Upper lobe of left lung (tissue), 4 donors: ENCODE results near the gene RGS7BP.

Experiments
- EP300 ChIP-seq, 4 donors: sonication (generic); formaldehyde crosslinking; IDR thresholded peaks; one replicate each; pipeline ENCODE4 v1.5.1; 2017; ENCODE audit warnings: antibody characterized with exemption in 4 of 4, control low read depth in 2 of 4
- TF ChIP-seq, protein P1 (sequence below), 6 experiments: fragments of 450-650 bp in 4 of 6; fragments of 200-600 bp in 2 of 6; sonication (generic) in 2 of 6; IDR thresholded peaks; one replicate each; pipeline ENCODE4 v1.5.1; 2016 to 2019; ENCODE audit warnings: antibody characterized with exemption in 6 of 6

DNA sequence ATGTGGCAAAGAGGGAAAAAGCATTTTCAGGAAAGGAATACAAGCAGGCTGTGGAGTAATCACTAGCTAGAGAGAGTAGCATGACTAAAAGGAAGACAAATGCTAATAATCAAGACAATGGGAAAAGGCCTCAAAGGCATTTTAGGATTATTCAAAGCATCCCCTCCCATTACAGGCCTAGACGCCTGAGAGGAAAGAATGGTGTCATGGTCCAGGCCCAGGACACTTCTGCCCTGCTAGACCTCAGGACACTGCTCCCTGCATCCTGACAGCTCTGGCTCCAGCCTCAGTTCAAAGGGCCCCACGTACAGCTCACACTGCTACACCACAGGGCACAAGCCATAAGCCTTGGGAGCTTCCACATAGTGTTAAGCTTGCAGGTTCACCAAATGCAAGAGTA lies 143.7 kb downstream of the RGS7BP start:
- TF ChIP-seq, protein P1, sequence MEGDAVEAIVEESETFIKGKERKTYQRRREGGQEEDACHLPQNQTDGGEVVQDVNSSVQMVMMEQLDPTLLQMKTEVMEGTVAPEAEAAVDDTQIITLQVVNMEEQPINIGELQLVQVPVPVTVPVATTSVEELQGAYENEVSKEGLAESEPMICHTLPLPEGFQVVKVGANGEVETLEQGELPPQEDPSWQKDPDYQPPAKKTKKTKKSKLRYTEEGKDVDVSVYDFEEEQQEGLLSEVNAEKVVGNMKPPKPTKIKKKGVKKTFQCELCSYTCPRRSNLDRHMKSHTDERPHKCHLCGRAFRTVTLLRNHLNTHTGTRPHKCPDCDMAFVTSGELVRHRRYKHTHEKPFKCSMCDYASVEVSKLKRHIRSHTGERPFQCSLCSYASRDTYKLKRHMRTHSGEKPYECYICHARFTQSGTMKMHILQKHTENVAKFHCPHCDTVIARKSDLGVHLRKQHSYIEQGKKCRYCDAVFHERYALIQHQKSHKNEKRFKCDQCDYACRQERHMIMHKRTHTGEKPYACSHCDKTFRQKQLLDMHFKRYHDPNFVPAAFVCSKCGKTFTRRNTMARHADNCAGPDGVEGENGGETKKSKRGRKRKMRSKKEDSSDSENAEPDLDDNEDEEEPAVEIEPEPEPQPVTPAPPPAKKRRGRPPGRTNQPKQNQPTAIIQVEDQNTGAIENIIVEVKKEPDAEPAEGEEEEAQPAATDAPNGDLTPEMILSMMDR (IDR thresholded peaks at IDR 0.05): no peak
- no peak for TF ChIP-seq EP300 (IDR thresholded peaks at IDR 0.05)
